HepG2 (cell line): ENCODE data around the gene TACC2. TPM values are rescaled to one million over a fixed set of nuclear protein-coding genes. Genes with fewer than 3 reads are reported as not detected.
"Not testable (repeated sequence)": the region's sequence is repeated elsewhere in the genome, so short reads cannot be mapped to it uniquely, and the experiment has no call there.

ENCODE experiments used
- ATAC-seq: fragments of 200-7000 bp; cut with Tn5 transposase; 3 replicates; pipeline ENCODE4 v1.9.1; 2020; ENCODE audit warnings: mild to moderate bottlenecking, moderate library complexity
- BruUV-seq: library from RNA; stranded (reverse); fragments of 400-500 nt; replicated peaks from 2 replicates; lab custom pipeline; 2021; lab: Mats Ljungman, UMichigan
- CTCF ChIA-PET: fragments of 300-600 bp; formaldehyde crosslinking; extraction: SDS; loops from one replicate; lab custom pipeline; 2021; ENCODE audit warnings: low total read pairs, inconsistent platforms, low intra/inter-chr PET ratio; lab: Yijun Ruan, JAX
- POLR2A ChIA-PET: fragments of 350-600 bp; sonication (Branson Sonifier 250); formaldehyde crosslinking; loops from one replicate; lab custom pipeline; 2020; ENCODE audit warnings: antibody characterized with exemption, inconsistent platforms; lab: Yijun Ruan, JAX
- DNase-seq: peaks from one replicate; pipeline ENCODE4 v3.0.0-alpha.2; 2015; ENCODE audit warnings: low spot score
- FAIRE-seq: peaks from 3 replicates; lab custom pipeline; 2011; peaks lifted over from hg19 to GRCh38; lab: Jason Lieb, UNC
- H2AFZ ChIP-seq: one replicate; pipeline ENCODE4 v1.6.1; 2011; ENCODE audit warnings: low read length, inconsistent platforms
- H3K27ac ChIP-seq: fragments of 300-600 bp; 3 replicates; pipeline ENCODE4 v1.8.0; 2011; ENCODE audit warnings: mixed run types, mild to moderate bottlenecking, mixed read lengths, low read length, inconsistent platforms; ENCODE audit not compliant: insufficient read depth; ENCODE audit errors: extremely low read length
- H3K27me3 ChIP-seq, 2 experiments: fragments of 200-600 bp in 1 of 2; 2 replicates in 1 of 2; 3 replicates in 1 of 2; pipeline versions ENCODE4 v1.6.0 to v1.8.0; 2011; ENCODE audit warnings: low read length in 2 of 2, mild to moderate bottlenecking in 2 of 2, moderate library complexity in 2 of 2, inconsistent platforms in 1 of 2; ENCODE audit not compliant: insufficient read depth in 2 of 2, control insufficient read depth in 1 of 2
- H3K36me3 ChIP-seq, 2 experiments: fragments of 200-600 bp in 1 of 2; replicated peaks in 1 of 2; 2 replicates in 1 of 2; 3 replicates in 1 of 2; pipeline versions ENCODE4 v1.5.1 to v1.8.0; 2011; ENCODE audit warnings: low read length in 2 of 2, inconsistent platforms in 1 of 2; ENCODE audit not compliant: insufficient read depth in 2 of 2, control insufficient read depth in 1 of 2
- H3K4me1 ChIP-seq: 2 replicates; pipeline ENCODE4 v1.5.1; 2012; ENCODE audit warnings: low read length, inconsistent platforms; ENCODE audit not compliant: insufficient read depth
- H3K4me2 ChIP-seq: 2 replicates; pipeline ENCODE4 v1.6.0; 2011; ENCODE audit warnings: low read depth, low read length, inconsistent platforms
- H3K4me3 ChIP-seq, 3 experiments: fragments of 200-600 bp in 1 of 3; sonication (generic), shearing (Covaris generic) in 1 of 3; replicated peaks in 1 of 3; 2 replicates each; pipeline ENCODE4 v1.5.1; 2011 to 2016; ENCODE audit warnings: low read length in 3 of 3, inconsistent platforms in 2 of 3, low read depth in 2 of 3, mild to moderate bottlenecking in 2 of 3, control low read depth in 1 of 3, mixed read lengths in 1 of 3; ENCODE audit not compliant: insufficient read depth in 1 of 3
- H3K79me2 ChIP-seq: one replicate; pipeline ENCODE4 v1.6.1; 2011; ENCODE audit warnings: low read length, inconsistent platforms; ENCODE audit not compliant: insufficient read depth
- H3K9ac ChIP-seq: 2 replicates; pipeline ENCODE4 v1.6.0; 2011; ENCODE audit warnings: mild to moderate bottlenecking, low read depth, low read length, inconsistent platforms; ENCODE audit not compliant: insufficient read depth
- H3K9me3 ChIP-seq: 2 replicates; pipeline ENCODE4 v1.5.1; 2012; ENCODE audit warnings: mild to moderate bottlenecking, low read length
- H4K20me1 ChIP-seq: 2 replicates; pipeline ENCODE4 v1.6.0; 2011; ENCODE audit warnings: inconsistent platforms, mild to moderate bottlenecking, low read length, moderate library complexity; ENCODE audit not compliant: insufficient read depth
- DMAP1 ChIP-seq: IDR thresholded peaks from 2 replicates; pipeline ENCODE4 v1.6.1; 2016
- EEA1 ChIP-seq: sonication (generic); formaldehyde crosslinking; IDR thresholded peaks from 2 replicates; pipeline ENCODE4 v1.5.1; 2020; ENCODE audit warnings: mild to moderate bottlenecking, missing genetic modification reagents, borderline replicate concordance
- NR2C2 ChIP-seq: sonication (generic); formaldehyde crosslinking; IDR thresholded peaks from 2 replicates; pipeline ENCODE4 v1.4.0; 2020; ENCODE audit warnings: missing genetic modification reagents, mild to moderate bottlenecking, moderate library complexity, borderline replicate concordance
- SMARCC2 ChIP-seq: fragments of 450-650 bp; IDR thresholded peaks from 2 replicates; pipeline ENCODE4 v1.6.1; 2017; ENCODE audit warnings: antibody characterized with exemption, mild to moderate bottlenecking
- SMYD3 ChIP-seq: sonication (generic); formaldehyde crosslinking; IDR thresholded peaks from 2 replicates; pipeline ENCODE4 v1.8.1; 2023; ENCODE audit warnings: mild to moderate bottlenecking, missing genetic modification reagents
- SOX6 ChIP-seq, 2 experiments: fragments of 450-650 bp in 1 of 2; sonication (generic) in 1 of 2; formaldehyde crosslinking in 1 of 2; IDR thresholded peaks; 2 replicates each; pipeline versions ENCODE4 v1.4.0 to v1.6.1; 2017 to 2020; ENCODE audit warnings: antibody characterized with exemption in 1 of 2, mild to moderate bottlenecking in 1 of 2, missing genetic modification reagents in 1 of 2
- TARDBP ChIP-seq: sonication (generic); formaldehyde crosslinking; IDR thresholded peaks from 2 replicates; pipeline ENCODE4 v1.8.0; 2022; ENCODE audit warnings: mild to moderate bottlenecking, missing genetic modification reagents
- TRIM24 ChIP-seq: sonication (generic); formaldehyde crosslinking; IDR thresholded peaks from 2 replicates; pipeline ENCODE4 v1.8.0; 2022; ENCODE audit warnings: mild to moderate bottlenecking, missing genetic modification reagents
- ZNF260 ChIP-seq: sonication (generic); formaldehyde crosslinking; IDR thresholded peaks from 2 replicates; pipeline ENCODE4 v1.4.0; 2020; ENCODE audit warnings: missing genetic modification reagents, low read depth, mild to moderate bottlenecking, borderline replicate concordance
- ZNF709 ChIP-seq: sonication (generic); formaldehyde crosslinking; IDR thresholded peaks from 2 replicates; pipeline ENCODE4 v1.5.0; 2020; ENCODE audit warnings: mild to moderate bottlenecking, missing genetic modification reagents
- WGBS: methylation state at CpG from one replicate; pipeline ENCODE4 v1.1.6; 2017; ENCODE audit warnings: low lambda C conversion rate; 5-methylcytosine and 5-hydroxymethylcytosine counted together
- in situ Hi-C: cut with HindIII; loops from 2 replicates; pipeline ENCODE4 v1.10.0; 2017; ENCODE audit warnings: low pct_unique_long_range_greater_than_20kb; ENCODE audit not compliant: extremely low pct_ligation_motif_present
- intact Hi-C: fragments of 100-400 bp; cut with micrococcal nuclease; formaldehyde crosslinking; loops from one replicate; pipeline ENCODE4 v1.10.0; 2022; ENCODE audit not compliant: unreplicated experiment
- polyA plus RNA-seq, 8 experiments: library from polyadenylated mRNA; depleted of rRNA in 3 of 8; stranded (reverse) in 7 of 8; unstranded in 1 of 8; fragments of >200 nt; fragmentation: Illumina TruSeq in 4 of 8; extraction: Trizol in 4 of 8; gene quantifications; 2 replicates each; pipeline versions ENCODE4 v1.2.1 to v1.2.3, GENCODE V29; 2011 to 2016; ENCODE audit warnings: low read depth in 4 of 8, missing spikeins in 1 of 8, mixed read lengths in 1 of 8; ENCODE audit not compliant: insufficient read depth in 1 of 8
- total RNA-seq, 5 experiments: library from RNA; depleted of rRNA; stranded (reverse); fragments of >200 nt; fragmentation: Illumina TruSeq; extraction: Trizol; gene quantifications; 2 replicates each; pipeline ENCODE4 v1.2.3, GENCODE V29; 2016; ENCODE audit warnings: low read depth in 1 of 5
- TF ChIP-seq, protein P1 (sequence below): sonication (generic); formaldehyde crosslinking; IDR thresholded peaks from 2 replicates; pipeline ENCODE4 v1.4.0; 2020; ENCODE audit warnings: missing genetic modification reagents
- TF ChIP-seq, protein P2 (sequence below): sonication (generic); formaldehyde crosslinking; IDR thresholded peaks from 2 replicates; pipeline ENCODE4 v1.8.1; 2023; ENCODE audit warnings: mild to moderate bottlenecking, missing genetic modification reagents, borderline replicate concordance

Gene TACC2
- total and polyA plus RNA-seq, 2 of the 13 experiments (the other 11 are each of a cell fraction or from before 2014, with no cell fraction given), result 11.8 to 16.0 TPM

DNA sequence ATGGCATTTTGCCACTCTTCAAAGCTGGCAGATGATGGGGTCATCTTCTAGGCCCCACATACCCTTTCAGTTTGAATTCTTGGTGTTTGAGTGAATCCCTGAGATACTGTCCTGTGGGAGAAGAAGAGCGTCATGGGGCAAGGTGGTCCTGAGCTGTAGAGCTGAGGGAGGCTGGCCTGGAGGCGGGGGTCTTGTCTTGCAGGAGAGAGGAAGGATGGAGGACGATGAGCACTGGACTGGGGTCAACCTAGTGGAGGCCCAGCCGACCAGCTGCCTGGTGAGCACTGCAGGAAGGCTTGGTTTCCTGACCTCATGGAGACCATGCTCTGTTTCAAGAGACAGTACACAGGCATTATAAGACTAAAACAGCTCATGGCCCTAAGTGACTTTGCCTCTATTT, 114.6 kb downstream of the TACC2 start:
- in situ Hi-C loops (no loop called here), intact Hi-C loops (no loop called here)
- Histone ChIP-seq H3K9ac (no peak overlapping the region), H3K4me2 (no peak overlapping the region), H3K27me3 (no peaks in the 10 kb centered on the region)
- BruUV-seq, result no TSS peak
- ATAC-seq (no peak), FAIRE-seq (no peak), DNase-seq (no peak)
- CTCF ChIA-PET, result no interaction called here
- 84% methylated on average over 4 of the region's 4 CpGs for WGBS
- TF ChIP-seq DMAP1 (CRISPR knock-in tag) (no peak), TRIM24 (no peak), SMARCC2 (no peak), ZNF709 (CRISPR knock-in tag) (no peak), EEA1 (CRISPR knock-in tag) (no peak), SOX6 (IDR thresholded peaks at IDR 0.05) (no peak), SOX6 (CRISPR knock-in tag; IDR thresholded peaks at IDR 0.05) (no peak), TARDBP (no peak), NR2C2 (CRISPR knock-in tag) (no peak), SMYD3 (CRISPR knock-in tag) (no peak), ZNF260 (CRISPR knock-in tag) (no peak)
- TF ChIP-seq, protein P1, sequence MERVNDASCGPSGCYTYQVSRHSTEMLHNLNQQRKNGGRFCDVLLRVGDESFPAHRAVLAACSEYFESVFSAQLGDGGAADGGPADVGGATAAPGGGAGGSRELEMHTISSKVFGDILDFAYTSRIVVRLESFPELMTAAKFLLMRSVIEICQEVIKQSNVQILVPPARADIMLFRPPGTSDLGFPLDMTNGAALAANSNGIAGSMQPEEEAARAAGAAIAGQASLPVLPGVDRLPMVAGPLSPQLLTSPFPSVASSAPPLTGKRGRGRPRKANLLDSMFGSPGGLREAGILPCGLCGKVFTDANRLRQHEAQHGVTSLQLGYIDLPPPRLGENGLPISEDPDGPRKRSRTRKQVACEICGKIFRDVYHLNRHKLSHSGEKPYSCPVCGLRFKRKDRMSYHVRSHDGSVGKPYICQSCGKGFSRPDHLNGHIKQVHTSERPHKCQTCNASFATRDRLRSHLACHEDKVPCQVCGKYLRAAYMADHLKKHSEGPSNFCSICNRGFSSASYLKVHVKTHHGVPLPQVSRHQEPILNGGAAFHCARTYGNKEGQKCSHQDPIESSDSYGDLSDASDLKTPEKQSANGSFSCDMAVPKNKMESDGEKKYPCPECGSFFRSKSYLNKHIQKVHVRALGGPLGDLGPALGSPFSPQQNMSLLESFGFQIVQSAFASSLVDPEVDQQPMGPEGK, result no peak
- TF ChIP-seq, protein P2, sequence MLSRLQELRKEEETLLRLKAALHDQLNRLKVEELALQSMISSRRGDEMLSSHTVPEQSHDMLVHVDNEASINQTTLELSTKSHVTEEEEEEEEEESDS (CRISPR knock-in tag), result no peak
- TF ChIP-seq, all 625 proteins: peak for 0
- Histone ChIP-seq H3K36me3 (peaks cover 0 to 2% of the 10 kb centered on the region in 2 experiments; a peak in 1 of 5 replicates), H3K4me3 (no peak overlapping the region), H4K20me1 (no peaks in the 10 kb centered on the region), H3K27ac (no peak overlapping the region), H2AFZ (no peak overlapping the region), H3K4me1 (peaks cover 13% of the 10 kb centered on the region), H3K9me3 (no peaks in the 10 kb centered on the region), H3K79me2 (no peaks in the 10 kb centered on the region)
- POLR2A ChIA-PET, result interaction anchor here (3.3 kb wide), 1 partner anchor 9 kb away, joined by 21 read pairs; no protein-coding TSS in a partner anchor

DNA sequence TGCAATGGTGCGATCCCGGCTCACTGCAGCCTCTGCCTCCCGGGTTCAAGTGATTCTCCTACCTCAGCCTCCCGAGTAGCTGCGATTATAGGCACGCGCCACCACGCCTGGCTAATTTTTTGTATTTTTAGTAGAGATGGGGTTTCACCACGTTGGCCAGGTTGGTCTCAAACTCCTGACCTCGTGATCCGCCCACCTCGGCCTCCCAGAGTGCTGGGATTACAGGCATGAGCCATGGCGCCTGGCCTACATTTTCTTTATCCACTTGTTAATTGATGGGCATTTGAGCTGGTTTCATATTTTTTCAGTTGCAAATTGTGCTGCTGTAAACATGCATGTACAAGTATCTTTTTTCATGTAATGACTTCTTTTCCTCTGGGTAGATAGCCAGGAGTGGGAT, 119.8 kb downstream of the TACC2 start:
- Histone ChIP-seq H3K4me1 (peaks cover 12% of the 10 kb centered on the region), H3K79me2 (peaks cover 13% of the 10 kb centered on the region)
- H3K4me2 ChIP-seq, H4K20me1 ChIP-seq, intact Hi-C loops, H3K27ac ChIP-seq, H2AFZ ChIP-seq, FAIRE-seq, ATAC-seq, H3K36me3 ChIP-seq, H3K9ac ChIP-seq, H3K27me3 ChIP-seq, CTCF ChIA-PET, BruUV-seq, H3K4me3 ChIP-seq, POLR2A ChIA-PET, DNase-seq, in situ Hi-C loops, H3K9me3 ChIP-seq: not testable (repeated sequence)
- WGBS, result 92% methylated on average over 13 of the region's 13 CpGs
